Measurements from ENCODE around the gene TAF11L10.
"Not testable (repeated sequence)": the region's sequence is repeated elsewhere in the genome, so short reads cannot be mapped to it uniquely, and the experiment has no call there.

Gene TAF11L10

DNA sequence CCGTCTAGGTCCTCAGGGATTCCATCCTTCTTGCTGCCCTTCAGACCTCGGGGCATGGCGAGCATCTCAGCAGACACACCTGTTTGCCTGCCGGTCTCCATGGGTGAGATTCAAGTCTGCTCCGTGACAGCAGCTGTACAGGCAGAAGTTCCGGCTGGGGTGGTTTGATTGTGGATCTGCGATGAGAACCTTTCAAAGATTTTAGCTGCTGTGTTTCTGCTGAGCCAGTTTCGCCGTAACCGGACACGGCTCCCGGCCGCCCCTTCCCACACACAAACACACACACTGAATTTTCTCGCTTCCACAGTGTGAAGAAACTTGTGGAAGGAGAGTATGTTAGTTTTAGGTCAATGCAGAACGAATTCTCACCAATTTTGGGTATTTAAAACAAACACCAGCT, at the start of gene TAF11L10:
Gene TAF11L10 (minus strand): TSS at position 101 of the 400 bp plus-strand sequence.
- not testable (repeated sequence) for DNase-seq (ENCODE audit: low read depth in 2 of 2)

DNA sequence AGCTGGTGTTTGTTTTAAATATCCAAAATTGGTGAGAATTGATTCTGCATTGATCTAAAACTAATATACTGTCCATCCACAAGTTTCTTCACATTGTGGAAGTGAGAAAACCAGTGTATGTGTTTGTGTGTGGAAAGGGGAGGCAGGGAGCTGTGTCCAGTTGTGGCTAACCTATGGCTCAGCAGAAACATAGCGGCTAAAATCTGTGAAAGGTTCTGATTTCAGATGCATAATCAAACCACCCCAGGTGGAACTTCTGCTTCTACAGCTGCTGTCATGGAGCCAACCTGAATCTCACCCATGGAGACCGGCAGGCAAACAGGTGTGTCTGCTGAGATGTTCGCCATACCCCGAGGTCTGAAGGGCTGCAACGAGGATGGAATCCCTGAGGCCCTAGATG, 36.5 kb upstream of the TAF11L10 start, which contains the start of gene TAF11L14:
Gene TAF11L14 (plus strand): TSS at position 301 of the 400 bp plus-strand sequence.
- DNase-seq (ENCODE audit: low read depth in 2 of 2) = no peak

DNA sequence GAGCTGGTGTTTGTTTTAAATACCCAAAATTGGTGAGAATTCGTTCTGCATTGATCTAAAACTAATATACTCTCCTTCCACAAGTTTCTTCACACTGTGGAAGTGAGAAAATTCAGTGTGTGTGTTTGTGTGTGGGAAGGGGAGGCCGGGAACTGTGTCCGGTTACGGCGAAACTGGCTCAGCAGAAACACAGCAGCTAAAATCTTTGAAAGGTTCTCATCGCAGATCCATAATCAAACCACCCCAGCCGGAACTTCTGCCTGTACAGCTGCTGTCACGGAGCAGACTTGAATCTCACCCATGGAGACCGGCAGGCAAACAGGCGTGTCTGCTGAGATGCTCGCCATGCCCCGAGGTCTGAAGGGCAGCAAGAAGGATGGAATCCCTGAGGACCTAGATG, 34.2 kb upstream of the TAF11L10 start, which contains the start of gene TAF11L13:
Gene TAF11L13 (plus strand): TSS at position 301 of the 400 bp plus-strand sequence.
- DNase-seq (ENCODE audit: low read depth in 2 of 2) = not testable (repeated sequence)

DNA sequence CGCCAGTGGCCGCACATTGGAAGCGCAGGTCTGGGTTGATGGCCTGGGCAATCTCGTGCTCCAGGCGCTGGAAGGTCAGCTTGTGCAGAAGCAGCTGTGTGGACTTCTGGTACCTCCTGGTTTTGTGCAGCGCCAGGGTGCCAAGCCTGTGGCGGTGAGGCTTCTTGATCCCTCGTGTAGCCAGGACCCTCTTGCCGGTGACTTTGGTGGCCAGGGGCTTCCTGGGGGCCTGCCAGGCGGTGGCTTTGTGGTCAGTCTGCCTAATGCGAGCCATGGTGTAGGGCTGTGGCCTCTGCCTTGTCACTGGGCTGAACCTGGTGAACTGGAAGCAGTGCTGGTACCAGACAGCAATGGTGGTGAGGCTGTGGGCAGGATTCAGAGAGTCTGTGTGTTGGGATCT, 28.1 kb upstream of the TAF11L10 start:
- no peak for DNase-seq (ENCODE audit: low read depth in 2 of 2)

DNA sequence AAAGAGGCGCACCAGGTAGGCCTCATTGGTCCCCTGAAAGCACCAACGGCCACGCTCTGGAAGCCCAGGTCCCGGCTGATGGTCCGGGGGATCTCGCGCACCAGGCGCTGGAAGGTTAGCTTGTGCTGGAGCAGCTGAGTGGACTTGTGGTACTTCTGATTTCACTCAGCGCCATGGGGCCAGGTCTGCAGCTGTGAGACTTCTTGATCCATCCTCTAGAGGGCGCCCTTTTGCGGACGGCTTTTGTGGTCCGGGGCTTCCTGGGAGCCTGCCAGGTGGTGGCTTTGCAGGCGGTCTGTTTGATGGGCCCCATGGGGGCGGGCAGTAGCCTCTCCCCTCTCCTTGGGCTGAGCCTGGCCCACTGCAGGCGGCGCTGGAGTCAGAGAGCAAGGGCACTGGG, 23.0 kb upstream of the TAF11L10 start:
- no peak for DNase-seq (ENCODE audit: low read depth in 2 of 2)

DNA sequence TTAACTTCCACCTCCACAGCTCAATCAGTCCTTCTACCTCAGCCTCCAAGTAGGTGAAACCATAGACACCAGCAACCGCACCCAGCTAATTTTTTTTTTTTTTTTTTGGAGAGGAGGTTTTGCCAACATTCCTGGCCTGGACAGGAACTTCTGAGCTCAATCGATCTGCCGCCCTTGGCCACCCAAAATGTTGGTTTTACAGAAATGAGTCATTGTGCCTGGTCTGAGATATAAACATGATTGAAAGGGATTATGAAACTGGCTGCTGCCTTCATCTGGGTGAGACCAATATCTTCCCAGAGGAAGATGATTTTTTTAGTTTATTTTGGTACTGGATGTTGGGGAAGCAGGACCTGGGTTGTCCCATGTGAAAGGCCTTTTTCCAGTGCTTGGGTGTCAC, 21.7 kb upstream of the TAF11L10 start:
- no peak for DNase-seq (ENCODE audit: low read depth in 2 of 2)

DNA sequence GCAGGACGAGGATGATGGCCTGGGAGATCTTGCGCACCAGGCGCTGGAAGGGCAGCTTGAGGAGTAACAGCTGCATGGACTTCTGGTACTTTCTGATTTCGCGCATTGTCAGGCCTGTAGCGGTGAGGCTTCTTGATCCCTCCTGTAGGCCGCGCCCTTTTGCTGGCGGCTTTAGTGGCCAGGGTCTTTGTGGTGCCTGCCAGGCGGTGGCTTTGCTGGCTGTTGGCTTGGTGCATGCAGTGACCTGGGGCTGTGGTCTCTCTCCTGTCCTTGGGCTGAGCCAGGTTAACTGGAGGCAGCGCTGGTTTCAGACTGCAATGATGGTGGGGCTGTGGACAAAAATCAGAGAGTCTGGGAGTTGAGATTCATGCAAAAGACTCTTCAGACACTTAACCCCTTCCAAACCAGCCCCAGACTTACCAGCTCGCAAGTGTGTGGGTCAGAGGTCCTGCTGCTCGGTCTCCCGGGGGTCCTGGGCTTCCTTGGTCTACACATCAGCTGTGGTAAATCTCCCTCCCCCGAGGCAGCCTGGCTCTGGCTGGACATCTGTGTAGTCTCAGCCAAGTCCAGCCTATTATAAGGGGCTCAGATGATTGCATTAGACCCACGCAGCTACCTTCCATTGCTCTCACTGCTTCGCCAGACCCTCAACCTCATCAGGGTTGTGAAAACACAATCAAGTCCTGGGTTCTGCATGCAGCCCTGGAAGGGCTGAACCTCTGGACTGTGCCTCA, 17.4 kb upstream of the TAF11L10 start:
- DNase-seq (ENCODE audit: low read depth in 2 of 2) = no peak

DNA sequence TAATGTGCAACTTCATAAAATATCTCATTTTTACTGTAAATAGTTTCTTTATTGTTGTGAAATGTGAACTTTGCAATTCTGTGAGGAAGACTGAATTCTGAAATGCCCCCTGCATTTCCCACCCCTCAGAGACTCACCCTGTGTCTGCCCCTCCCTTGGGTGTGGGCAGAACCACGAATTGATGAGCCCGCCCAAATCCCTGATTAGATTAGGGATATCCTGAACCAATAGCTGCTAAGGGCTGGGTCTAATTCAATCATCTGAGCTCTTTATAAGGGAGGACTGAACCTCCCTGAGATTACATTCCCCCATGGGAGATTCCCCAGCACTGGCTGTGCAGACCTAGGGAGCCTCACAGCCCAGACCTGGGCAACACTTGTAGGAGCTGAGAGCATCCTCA, 12.5 kb upstream of the TAF11L10 start, which contains the start of gene TAF11L12:
Gene TAF11L12 (plus strand): TSS at position 301 of the 400 bp plus-strand sequence.
- not testable (repeated sequence) for DNase-seq (ENCODE audit: low read depth in 2 of 2)

DNA sequence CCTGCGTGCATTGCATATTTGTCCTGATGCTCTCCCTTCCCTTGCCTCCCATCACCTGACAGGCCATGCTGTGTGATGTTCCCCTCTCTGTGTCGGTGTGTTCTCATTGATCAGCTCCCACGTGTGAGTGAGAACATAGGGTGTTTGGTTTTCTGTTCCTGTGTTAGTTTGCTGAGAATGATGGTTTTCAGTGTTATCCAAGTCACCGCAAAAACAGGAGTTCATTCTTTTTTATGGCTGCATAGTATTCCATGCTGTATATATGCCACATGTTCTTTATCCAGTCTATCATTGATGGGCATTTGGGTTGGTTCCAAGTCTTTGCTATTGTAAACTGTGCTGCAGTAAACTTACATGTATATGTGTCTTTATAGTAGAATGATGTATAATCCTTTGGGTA, 9.8 kb upstream of the TAF11L10 start:
- not testable (repeated sequence) for DNase-seq (ENCODE audit: low read depth in 2 of 2)

DNA sequence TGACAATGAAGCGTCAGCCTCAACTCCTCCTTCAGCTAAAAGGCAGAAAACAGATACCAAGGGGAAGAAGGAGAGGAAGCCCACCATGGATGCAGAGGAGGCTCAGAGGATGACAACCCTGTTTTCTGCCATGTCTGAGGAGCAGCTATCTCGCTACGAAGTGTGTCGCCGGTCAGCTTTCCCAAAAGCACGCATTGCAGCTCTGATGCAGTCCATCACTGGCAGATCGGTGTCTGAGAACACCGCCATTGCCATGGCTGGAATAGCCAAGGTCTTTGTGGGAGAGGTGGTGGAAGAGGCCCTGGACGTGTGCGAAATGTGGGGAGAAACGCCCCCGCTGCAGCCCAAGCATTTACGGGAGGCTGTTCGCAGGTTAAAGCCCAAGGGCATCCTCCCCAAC, 7.3 kb upstream of the TAF11L10 start:
- DNase-seq (ENCODE audit: low read depth in 2 of 2) = no peak

DNA sequence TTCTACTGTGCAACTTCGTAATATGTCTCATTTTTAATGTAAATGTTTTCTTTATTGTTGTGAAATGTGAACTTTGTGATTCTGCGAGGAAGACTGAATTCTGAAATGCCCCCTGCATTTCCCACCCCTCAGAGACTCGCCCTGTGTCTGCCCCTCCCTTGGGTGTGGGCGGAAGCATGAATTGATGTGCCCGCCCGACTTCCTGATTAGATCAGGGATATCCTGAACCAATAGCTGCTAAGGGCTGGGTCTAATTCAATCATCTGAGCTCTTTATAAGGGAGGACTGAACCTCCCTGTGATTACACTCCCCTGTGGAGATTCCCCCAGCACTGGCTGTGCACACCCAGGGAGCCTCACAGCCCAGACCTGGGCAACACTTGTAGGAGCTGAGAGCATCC, 6.3 kb upstream of the TAF11L10 start, which contains the start of gene TAF11L11:
Gene TAF11L11 (plus strand): TSS at position 304 of the 400 bp plus-strand sequence.
- not testable (repeated sequence) for DNase-seq (ENCODE audit: low read depth in 2 of 2)

DNA sequence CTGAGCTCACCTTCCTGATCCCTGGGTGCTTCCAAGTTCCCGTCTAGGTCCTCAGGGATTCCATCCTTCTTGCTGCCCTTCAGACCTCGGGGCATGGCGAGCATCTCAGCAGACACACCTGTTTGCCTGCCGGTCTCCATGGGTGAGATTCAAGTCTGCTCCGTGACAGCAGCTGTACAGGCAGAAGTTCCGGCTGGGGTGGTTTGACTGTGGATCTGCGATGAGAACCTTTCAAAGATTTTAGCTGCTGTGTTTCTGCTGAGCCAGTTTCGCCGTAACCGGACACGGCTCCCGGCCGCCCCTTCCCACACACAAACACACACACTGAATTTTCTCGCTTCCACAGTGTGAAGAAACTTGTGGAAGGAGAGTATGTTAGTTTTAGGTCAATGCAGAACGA, 3.4 kb downstream of the TAF11L10 start, which contains the start of gene TAF11L9:
Gene TAF11L9 (minus strand): TSS at position 140 of the 400 bp plus-strand sequence.
- not testable (repeated sequence) for DNase-seq (ENCODE audit: low read depth in 2 of 2)

DNA sequence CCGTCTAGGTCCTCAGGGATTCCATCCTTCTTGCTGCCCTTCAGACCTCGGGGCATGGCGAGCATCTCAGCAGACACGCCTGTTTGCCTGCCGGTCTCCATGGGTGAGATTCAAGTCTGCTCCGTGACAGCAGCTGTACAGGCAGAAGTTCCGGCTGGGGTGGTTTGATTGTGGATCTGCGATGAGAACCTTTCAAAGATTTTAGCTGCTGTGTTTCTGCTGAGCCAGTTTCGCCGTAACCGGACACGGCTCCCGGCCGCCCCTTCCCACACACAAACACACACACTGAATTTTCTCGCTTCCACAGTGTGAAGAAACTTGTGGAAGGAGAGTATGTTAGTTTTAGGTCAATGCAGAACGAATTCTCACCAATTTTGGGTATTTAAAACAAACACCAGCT, 6.8 kb downstream of the TAF11L10 start, which contains the start of gene TAF11L8:
Gene TAF11L8 (minus strand): TSS at position 101 of the 400 bp plus-strand sequence.
- not testable (repeated sequence) for DNase-seq (ENCODE audit: low read depth in 2 of 2)

DNA sequence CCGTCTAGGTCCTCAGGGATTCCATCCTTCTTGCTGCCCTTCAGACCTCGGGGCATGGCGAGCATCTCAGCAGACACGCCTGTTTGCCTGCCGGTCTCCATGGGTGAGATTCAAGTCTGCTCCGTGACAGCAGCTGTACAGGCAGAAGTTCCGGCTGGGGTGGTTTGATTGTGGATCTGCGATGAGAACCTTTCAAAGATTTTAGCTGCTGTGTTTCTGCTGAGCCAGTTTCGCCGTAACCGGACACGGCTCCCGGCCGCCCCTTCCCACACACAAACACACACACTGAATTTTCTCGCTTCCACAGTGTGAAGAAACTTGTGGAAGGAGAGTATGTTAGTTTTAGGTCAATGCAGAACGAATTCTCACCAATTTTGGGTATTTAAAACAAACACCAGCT, 12.0 kb downstream of the TAF11L10 start, which contains the start of gene TAF11L7:
Gene TAF11L7 (minus strand): TSS at position 101 of the 400 bp plus-strand sequence.
- DNase-seq (ENCODE audit: low read depth in 2 of 2) = not testable (repeated sequence)
